Measurements from ENCODE around the gene RBM48.
A peak's percentile ranks its signal among the peaks of the same experiment; 100 is the strongest.
"Not testable (repeated sequence)": the region's sequence is repeated elsewhere in the genome, so short reads cannot be mapped to it uniquely, and the experiment has no call there.

The RBM48 gene

DNA sequence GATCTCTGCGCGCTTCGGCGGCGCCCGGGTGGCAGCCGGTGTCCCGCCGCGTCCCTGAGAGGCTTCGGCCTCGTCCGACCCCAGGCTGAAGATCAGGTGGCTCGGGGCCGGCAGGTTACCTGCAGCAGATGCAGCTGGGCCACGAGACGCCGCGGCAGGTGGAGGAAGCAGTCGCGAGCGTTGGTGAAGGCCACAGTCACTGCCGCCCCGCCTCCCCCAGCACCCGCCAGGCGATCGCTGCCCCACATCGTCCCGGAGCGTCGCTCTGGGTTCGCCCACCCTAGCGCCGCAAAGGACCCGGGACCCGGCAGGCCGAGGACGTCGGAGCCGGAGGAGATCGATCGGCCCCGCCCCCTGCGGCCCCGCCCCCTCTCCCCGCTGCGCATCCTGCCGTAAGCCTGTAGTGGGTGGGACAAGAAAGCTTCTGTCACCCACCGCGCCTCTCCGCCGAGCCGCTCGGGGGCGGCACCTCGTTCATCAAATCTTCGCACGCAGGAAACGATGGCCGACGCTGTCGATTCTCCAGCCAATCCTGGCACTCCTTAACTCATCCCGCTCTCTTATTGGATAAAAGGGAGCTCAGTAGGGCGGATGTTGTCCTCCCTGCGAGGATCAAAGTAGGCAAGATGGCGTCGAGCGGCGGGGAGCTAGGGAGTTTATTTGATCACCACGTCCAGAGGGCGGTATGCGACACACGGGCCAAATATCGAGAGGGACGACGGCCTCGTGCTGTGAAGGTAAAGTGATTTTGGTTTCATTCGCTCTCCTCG lies at the start of gene RBM48, which contains the start of gene PEX1:
TSS of gene RBM48 (plus strand) at position 608 of the 770 bp plus-strand sequence. CDS start at position 627, 19 bp downstream.
TSS of gene PEX1 (minus strand) at position 333 of the 770 bp plus-strand sequence. CDS start at position 248, 85 bp downstream.
- peak; percentile 92 to 94 for DNase-seq (ENCODE audit: low read depth in 2 of 2)

DNA sequence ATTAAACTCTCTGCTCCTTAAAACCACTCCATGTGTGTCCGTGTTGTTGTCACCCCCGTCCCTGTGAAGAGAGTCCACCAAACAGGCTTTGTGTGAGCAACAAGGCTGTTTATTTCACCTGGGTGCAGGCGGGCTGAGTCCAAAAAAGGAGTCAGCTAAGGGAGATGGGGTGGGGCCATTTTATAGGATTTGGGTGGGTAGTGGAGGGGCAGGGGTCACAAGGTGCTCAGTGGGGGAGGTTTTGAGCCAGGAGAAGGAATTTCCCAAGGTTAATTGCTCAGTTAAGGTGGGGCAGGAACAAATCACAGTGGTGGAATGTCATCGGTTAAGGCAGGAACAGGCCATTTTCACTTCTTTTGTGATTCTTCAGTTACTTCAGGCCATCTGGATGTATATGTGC lies 49.4 kb upstream of the RBM48 start:
- not testable (repeated sequence) for DNase-seq (ENCODE audit: low read depth in 2 of 2)

DNA sequence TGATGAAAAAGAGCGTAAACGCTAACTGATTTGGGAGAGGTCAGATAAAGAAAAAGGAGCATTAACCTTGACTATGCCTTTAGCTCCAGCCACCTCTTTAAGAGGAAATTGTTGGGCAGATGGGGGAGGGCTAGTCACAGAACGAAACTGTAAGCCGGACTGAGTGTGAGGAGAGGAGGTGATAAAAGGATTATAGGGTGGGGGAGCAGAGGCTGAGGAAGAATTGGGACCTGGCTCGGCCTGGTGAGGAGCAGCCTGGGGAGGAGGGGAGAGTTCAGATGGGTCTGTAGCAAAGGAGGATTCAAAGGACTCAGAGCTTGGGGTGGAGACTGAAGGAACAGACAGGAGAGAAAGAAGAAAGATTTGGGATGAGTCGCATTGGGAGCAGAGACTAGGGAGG lies 45.0 kb upstream of the RBM48 start:
- DNase-seq (ENCODE audit: low read depth in 2 of 2), result not testable (repeated sequence)

DNA sequence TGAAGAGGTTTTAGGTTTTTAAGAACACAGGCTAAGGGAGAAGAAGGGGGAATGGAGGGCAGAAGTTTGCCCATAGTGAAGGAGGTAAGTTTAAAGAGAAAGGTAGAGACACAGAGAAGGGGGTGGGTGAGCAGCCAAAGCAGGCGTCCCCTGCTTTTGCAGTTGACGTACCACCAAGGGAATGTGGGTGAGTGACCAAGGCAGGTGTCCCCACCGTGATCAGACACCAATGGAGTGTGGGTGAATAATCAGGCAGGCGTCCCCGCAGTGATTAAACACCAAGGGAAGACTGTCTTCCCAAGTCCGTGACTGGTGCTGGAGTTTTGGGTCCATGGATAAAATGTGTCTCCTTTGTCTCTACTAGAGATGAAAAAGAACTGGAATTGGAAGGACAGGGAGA lies 44.4 kb upstream of the RBM48 start:
- not testable (repeated sequence) for DNase-seq (ENCODE audit: low read depth in 2 of 2)

DNA sequence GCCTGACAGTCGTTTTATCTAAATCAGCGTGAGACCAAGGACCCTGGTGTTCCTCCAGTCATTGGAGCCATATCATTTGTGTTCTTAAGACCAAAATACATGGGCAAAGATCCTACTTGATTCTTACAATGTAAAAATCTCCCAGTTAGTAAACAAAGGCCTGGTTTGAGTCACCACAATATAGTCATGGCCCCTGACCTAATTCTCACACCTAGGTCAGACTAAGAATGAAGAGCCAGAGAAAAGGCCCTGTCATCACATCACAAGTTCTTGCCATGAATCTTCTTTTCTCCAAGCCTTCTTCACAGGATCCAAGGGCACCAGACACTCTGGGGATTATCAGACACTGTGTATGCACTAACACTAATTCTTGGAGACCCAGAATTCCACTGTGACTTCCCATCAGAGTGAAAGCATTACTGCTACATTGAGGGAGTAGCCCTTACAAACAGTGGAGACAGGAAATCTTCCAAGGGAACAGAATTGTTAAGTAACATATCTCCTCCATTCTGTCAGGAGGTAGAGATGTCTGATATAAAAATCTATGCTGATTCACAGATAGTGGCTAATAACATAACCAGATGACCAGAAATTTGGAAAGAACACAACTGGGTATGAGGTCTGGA lies 43.2 kb upstream of the RBM48 start:
- no peak for DNase-seq (ENCODE audit: low read depth in 2 of 2)

DNA sequence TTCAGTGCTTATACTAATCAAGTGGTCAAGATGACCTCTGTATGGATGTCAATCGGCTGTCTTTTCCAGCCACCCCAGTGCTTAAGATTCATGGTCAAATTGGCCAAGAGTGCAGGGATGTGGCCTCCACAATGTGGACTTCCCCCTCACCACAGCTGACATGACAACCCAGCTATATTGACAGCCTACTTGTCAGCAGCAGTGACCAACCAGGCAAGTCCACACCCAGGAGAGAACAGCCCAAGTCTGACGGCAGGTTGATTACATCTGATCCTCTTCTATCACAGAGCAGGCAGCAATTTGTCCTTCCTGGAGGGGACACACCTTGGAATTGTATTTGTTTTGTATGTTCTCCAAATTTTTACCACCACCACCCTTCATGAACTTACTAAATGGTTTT lies 42.6 kb upstream of the RBM48 start:
- no peak for DNase-seq (ENCODE audit: low read depth in 2 of 2)

DNA sequence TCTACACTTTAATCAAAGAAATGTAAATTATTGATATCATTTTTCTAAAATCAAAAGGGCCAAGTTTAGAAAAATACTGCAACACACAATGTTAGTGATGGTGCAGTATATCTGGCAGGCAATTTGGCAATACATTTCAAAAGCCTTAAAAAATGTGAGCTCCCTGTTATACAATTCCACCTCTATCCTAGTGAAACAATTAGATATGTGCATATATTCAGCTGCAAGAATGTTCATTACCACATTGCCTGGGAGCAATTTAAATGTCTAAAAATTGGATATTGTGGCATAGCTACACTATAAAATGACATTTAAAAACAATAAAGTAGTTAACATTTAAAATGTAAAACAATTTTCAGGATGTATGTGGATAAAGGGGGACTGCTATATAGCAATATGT lies 40.8 kb upstream of the RBM48 start:
- DNase-seq (ENCODE audit: low read depth in 2 of 2), result no peak

DNA sequence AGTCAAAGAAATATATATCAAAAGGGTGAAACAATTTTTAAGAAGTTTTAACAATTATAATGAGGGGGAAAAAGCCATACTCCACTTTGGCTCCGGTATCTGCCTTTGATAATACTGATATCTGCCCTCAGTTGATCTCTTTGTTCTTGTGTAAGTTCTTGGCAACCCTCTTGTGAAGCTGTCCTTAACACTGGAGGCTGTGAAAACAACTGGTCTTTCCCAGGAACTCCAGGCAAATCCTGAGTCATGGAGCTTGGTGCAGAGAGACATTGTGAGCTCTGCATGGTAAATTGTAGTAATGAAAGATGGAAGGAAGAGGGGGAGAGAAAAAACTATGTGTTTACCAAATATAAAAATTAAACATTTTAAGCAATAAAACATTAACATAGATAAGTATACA lies 39.0 kb upstream of the RBM48 start:
- no peak for DNase-seq (ENCODE audit: low read depth in 2 of 2)

DNA sequence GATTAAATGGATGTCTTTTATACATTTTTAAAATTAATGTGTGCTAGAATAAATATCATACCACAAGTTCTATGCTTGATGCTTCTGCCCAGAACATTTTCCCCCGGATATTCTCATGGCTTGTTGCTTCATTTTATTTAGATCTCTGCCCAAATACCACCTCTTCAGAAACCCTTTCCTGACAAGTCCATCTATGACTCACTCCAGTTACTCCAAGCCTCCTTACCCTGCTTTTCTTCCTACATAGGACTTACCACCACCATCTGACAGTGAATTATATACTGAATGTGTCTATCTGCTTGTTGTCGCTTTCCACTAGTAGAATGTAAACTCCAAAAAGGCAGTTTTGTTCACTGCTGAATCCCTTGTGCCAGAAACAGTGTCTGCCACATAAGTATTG lies 31.7 kb upstream of the RBM48 start:
- DNase-seq (ENCODE audit: low read depth in 2 of 2), result no peak

DNA sequence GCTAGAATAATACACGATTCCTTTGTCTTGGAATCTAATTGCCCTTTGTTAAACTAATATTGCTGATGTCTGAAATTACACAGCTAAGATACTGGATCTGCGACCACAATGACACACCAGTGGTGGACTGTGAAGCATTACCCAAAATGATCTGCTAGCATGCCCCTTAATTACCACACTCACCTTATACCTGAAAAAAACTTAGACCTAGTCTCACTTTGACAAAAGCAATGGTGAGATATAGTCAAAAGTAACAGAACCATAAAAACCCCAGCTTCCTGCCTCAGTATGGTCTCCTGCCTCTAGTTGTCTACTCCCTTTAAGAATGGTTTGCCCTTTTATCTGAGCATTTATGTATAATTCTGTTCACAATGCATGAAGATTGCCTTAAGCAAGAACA lies 30.0 kb upstream of the RBM48 start:
- DNase-seq (ENCODE audit: low read depth in 2 of 2), result no peak

DNA sequence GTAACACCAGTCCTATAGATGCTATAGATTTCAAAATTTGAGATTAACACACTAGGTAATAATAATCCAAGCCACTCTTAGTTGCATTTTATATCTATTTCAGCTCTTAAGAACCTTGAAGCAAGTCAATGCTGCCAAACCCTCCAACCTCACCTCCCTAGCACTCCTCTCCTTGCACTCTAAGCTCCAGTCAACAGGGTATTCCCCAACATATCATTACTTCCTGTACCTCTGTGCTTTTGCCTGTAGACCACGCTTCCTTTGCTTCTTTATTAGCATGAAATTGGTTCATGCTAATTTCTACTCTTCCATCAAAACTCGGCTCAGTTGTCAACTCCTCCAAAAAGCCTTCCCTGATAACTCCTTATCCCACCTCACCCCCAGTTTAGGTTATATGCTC lies 24.8 kb upstream of the RBM48 start:
- DNase-seq (ENCODE audit: low read depth in 2 of 2), result no peak

DNA sequence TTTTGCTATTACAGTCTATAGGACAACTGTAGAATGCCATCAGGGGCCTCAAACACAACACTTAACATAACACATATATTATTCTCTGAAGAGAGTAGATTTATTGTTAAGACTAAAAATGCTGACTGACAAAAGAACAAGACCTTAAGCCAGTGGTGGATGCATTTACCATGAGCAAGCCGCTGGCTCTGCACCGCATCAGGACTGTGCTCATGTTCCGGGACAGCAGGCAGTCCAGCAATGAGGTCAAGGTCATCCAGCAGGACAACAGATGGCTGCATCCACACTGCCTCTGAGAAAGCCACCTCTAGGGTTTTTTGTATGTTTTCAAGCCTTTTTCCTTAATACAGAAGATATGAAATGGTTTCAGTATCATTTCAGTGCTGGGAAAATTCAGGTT lies 24.0 kb upstream of the RBM48 start:
- DNase-seq (ENCODE audit: low read depth in 2 of 2), result no peak

DNA sequence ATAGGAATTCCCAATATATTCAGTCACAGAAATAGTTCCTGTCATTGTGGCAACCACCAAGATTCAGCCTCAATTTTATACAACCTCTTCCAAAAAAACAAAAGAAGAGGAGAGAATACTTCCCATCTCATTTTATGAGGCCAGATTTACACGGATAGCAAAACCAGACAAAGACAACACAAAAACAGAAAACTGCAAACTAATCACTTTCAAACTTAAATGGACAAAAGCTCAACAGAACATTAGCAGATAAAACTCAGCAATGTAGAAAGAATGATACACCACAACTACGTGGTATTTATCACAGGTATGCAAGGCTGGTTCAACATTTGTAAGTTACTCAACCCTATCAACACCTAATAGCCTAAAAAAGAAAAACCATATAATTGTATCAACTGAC lies 22.2 kb upstream of the RBM48 start:
- DNase-seq (ENCODE audit: low read depth in 2 of 2), result no peak

DNA sequence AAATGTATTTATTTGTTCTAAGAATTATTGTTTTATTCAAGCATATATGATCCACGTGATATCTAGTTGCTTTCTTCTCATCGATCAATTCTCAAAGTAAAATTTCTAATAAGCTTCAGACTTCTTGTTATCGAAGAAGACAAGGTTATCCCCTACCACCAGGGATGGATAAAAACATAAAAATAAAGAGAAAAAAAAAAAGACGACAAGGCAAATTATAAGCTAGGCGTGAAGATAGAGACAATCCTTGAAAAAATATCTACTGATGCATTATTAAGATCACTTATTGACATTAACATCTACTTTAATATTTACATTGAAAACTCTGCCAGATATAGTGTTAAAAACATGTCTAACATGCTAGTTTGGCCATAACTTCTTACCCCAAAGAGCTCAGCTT lies 19.6 kb upstream of the RBM48 start:
- DNase-seq (ENCODE audit: low read depth in 2 of 2), result no peak

DNA sequence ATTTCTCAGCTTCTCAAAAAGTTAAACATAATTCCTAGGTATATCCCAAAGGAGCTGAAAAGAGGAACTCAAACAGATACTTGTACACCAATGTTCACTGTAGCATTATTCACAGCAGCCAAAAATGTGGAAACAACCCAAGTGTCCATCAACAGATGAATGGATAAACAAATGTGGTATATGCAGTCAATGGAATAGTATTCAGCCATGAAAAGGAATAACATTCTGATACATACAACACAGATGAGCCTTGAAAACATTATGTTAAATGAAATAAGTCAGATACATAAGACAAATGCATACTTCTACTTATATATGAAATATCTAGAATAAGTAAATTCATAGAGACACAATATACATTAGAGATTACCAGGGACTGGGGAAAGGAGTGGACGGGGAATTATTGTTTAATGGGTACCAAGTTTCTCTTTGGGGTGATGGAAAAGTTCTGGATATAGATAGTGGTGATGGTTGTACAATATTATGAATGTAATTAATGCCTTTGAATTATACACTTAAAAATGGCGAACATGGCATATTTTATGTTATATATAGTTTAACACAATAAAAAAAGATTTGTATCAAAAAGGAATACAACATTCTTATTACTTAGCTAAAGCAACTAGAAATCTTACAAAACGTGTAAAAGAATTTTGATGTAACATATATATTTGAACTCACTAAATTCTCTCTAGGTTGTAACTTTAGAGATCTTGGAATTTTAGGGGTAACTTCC lies 15.3 kb upstream of the RBM48 start:
- no peak for DNase-seq (ENCODE audit: low read depth in 2 of 2)

DNA sequence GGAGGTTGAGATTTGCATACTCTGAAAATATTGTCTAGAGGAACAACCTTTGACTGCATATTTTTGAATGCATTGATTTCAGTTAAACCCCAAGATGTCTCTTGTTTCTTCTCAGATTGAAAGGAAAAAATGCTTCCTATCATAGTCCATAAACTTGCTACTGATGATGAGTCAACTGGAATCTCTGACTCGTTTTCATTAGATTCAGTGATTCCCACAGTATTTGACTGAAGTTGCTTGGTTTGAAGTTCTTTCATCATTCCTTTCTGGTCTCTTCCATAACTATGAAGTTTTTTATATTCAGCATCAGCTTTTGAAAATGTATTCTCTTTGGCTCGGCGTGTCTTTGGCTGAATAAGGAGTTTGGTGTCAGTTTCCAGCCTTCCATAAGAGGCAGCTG lies 11.0 kb upstream of the RBM48 start:
- DNase-seq (ENCODE audit: low read depth in 2 of 2), result no peak

DNA sequence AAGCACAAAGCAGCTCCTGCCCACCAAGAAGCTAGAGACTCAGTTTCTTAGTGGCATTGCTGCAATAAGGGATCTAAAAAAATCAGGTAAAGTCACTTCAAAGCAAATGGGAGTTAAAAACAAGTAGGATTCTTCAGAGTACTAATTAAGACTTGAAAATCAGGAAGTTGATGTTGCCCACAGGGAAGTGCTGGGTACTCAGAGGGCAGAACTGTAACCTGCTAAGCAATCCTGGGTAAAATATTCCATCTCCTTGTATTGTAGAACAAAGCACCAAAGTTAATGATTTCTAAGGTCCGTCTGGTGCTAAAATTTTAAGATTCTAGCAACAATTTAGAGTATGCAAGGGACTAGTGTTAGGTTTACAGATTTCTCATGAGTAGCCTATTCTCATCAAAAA lies 8.6 kb upstream of the RBM48 start:
- no peak for DNase-seq (ENCODE audit: low read depth in 2 of 2)

DNA sequence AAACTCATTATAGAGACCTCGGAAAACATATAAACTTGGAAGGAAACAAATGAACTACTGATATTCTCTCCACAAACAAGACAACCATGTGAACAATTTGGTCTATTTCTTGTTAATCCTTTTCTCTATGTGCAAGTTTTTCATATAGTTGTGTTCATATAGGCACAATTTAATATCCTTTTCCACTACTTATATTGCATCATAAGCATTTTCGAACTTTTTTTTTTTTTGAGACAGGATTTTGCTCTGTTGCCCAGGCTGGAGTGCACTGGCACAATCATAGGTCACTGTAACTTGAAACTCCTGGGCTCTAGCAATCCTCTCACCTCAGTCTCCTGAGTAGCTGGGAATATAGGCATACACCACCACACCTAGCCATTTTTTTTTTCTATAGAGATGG lies 5.5 kb upstream of the RBM48 start:
- DNase-seq (ENCODE audit: low read depth in 2 of 2), result no peak

DNA sequence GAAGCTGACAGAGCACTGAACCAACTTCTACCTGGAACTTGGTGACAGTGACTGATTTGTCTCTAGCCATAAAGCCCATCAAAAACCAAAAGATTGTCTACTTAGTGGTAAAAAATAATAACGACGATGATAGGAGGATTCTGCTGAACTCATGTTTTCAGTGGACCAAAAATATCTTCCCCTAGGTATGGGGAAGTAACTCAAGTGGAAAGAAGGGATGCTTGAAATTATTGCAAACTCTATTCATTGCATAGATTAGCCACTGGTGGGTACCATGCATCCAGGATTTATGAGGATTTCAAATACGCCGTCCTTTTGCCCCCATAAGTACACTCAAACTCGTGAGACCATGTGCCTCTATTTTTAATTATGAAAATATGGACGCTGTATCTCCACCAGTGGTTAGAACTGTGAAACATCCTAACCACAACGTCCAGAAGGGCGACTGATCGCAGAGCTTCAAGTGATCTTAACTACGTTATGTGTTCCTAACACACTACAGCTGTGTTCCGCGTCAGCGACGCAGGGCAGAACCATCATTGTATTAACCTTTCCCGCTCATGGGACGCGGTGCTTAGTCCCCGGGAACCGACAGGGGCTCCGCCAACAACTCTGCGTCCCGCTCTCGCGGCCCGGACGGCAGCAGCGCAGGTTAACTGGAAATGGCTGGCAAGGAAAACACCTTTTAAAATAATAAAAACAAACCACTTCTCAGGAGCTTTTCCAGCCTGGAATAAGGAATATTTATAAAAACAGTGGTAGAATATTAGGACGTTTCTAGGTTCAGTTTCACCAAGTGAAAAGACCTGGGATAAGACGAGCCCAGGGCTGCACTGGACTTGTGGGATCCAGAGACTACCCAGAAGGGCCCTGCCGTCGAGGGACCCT lies 1.1 kb upstream of the RBM48 start:
- DNase-seq (ENCODE audit: low read depth in 2 of 2), result peak in 1 of 2 donors; percentile 7

DNA sequence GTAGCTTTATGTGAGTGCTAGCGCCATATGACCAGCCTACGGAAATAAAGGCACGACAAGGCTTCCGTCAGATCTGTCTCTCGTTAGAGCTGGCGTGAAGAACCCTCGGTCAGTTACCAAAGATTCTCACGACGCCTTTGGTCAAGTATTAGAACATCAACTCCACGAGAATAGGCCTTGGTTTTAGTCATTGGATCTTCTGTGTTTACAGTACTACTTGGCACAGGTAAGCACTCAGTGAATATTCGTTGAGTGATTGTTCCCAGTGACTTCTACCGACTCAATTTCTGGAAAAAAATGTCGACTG lies 316 bp downstream of the RBM48 start:
- no peak for DNase-seq (ENCODE audit: low read depth in 2 of 2)

DNA sequence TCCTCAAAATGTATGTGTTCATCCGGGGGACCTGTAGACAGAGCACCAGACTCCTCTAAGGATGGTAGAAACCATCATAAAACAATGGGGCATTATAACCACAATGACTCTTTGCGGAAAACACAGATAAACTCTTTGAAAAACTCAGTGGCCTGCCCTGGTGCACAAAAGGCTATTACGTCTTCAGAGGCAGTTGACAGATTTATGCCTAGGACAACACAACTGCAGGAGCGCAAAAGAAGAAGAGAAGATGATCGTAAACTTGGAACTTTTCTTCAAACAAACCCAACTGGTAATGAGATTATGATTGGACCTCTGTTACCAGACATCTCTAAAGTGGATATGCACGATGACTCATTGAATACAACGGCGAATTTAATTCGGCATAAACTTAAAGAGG lies 6.0 kb downstream of the RBM48 start:
- DNase-seq (ENCODE audit: low read depth in 2 of 2), result no peak

DNA sequence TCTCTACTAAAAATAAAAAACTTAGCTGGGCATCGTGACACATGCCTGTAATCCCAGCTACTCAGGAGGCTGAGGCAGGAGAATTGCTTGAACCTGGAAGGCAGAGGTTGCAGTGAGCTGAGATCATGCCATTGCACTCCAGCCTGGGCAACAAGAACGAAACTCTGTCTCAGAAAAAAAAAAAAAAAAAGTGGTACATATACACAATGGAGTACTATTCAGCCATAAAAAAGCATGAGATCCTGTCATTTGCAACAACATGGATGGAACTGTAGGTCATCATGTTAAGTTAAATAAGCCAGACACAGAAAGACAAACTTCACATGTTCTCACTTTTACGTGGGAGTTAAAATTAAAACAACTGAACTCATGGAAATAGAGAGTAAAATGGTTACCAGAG lies 14.9 kb downstream of the RBM48 start:
- not testable (repeated sequence) for DNase-seq (ENCODE audit: low read depth in 2 of 2)

Data from stimulated activated CD8-positive, alpha-beta memory T cell treated with anti-CD3 and anti-CD28 coated beads, Interleukin-15, amount 100 ng/mL, for 4 hours (primary cell).